ENCODE results near the gene MPHOSPH8. TPM values are rescaled to one million over a fixed set of nuclear protein-coding genes. Genes with fewer than 3 reads are reported as not detected.

Gene MPHOSPH8
- polyA plus RNA-seq, 1 donor (not counting 4 experiments of a cell fraction or from before 2014, with no cell fraction given), result 24.7 TPM

DNA sequence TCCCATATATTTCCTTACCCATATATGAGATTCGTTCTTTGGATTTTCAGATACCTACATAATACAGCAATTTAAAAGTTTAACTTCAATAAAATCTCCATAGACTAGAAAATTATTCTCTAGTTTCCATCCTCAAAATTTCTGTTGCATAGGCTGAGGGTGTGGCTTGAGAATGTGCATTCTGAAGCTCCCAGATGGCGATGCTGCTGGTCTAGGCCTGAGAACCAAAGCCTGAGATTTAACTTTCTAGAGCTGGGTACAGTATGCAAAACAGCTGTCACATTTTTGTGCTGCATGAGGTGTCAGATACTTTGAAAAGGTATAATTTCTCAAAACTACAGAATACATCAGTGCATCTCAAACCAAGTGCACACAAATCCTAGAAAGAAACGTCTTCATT lies 42.7 kb downstream of the MPHOSPH8 start:
- DNase-seq (ENCODE audit: low read depth, low spot score) (no peak), FAIRE-seq (no peak)
- no peak overlapping the region for H2AFZ ChIP-seq (ENCODE audit: control insufficient read depth, low read length)
- H3K9me1 ChIP-seq (ENCODE audit: control insufficient read depth, extremely low read depth, insufficient read depth, low read length), result no peaks in the 10 kb centered on the region
- H3K9me3 ChIP-seq (ENCODE audit: control insufficient read depth, low read depth, low read length), result no peaks in the 10 kb centered on the region
- no peaks in the 10 kb centered on the region for H3K79me2 ChIP-seq (ENCODE audit: control insufficient read depth, insufficient read depth, low read length)
- no peaks in the 10 kb centered on the region for H4K20me1 ChIP-seq (ENCODE audit: control insufficient read depth, extremely low read depth, insufficient read depth, low read length)
- no peak overlapping the region for H3K27ac ChIP-seq (ENCODE audit: control insufficient read depth, insufficient read depth, low read length)
- no peaks in the 10 kb centered on the region for H3K4me1 ChIP-seq (ENCODE audit: control insufficient read depth, extremely low read depth, insufficient read depth, low read length)
- no peak overlapping the region for H3K9ac ChIP-seq (ENCODE audit: control insufficient read depth, extremely low read depth, insufficient read depth, low read length)
- dilution Hi-C loops (cut with MboI; ENCODE audit: extremely low pct_ligation_motif_present, low sequenced_read_pairs), result no loop called here
- no peak overlapping the region for H3K4me3 ChIP-seq (ENCODE audit: control insufficient read depth in 2 of 3, extremely low read depth in 1 of 3, insufficient read depth in 2 of 3, low read depth in 1 of 3, low read length in 3 of 3)
- TF ChIP-seq, protein P1, sequence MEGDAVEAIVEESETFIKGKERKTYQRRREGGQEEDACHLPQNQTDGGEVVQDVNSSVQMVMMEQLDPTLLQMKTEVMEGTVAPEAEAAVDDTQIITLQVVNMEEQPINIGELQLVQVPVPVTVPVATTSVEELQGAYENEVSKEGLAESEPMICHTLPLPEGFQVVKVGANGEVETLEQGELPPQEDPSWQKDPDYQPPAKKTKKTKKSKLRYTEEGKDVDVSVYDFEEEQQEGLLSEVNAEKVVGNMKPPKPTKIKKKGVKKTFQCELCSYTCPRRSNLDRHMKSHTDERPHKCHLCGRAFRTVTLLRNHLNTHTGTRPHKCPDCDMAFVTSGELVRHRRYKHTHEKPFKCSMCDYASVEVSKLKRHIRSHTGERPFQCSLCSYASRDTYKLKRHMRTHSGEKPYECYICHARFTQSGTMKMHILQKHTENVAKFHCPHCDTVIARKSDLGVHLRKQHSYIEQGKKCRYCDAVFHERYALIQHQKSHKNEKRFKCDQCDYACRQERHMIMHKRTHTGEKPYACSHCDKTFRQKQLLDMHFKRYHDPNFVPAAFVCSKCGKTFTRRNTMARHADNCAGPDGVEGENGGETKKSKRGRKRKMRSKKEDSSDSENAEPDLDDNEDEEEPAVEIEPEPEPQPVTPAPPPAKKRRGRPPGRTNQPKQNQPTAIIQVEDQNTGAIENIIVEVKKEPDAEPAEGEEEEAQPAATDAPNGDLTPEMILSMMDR (optimal IDR thresholded peaks at IDR 0.05 in 1 of 3, IDR thresholded peaks at IDR 0.05 in 1 of 3, conservative IDR thresholded peaks at IDR 0.05 in 1 of 3; ENCODE audit: extremely low read depth in 1 of 3, insufficient read depth in 2 of 3, low read length in 3 of 3), result no peak
- TF ChIP-seq EZH2 (IDR thresholded peaks at IDR 0.05; ENCODE audit: low read length), result no peak
- H3K27me3 ChIP-seq (ENCODE audit: control insufficient read depth, extremely low read depth, insufficient read depth, low read length), result no peaks in the 10 kb centered on the region
- H3K36me3 ChIP-seq (ENCODE audit: control insufficient read depth in 2 of 2, extremely low read depth in 1 of 2, insufficient read depth in 2 of 2, low read length in 2 of 2), result peaks cover 11 to 29% of the 10 kb centered on the region in 2 experiments
- no peak overlapping the region for H3K4me2 ChIP-seq (ENCODE audit: control insufficient read depth, extremely low read depth, insufficient read depth, low read depth, low read length)

DNA sequence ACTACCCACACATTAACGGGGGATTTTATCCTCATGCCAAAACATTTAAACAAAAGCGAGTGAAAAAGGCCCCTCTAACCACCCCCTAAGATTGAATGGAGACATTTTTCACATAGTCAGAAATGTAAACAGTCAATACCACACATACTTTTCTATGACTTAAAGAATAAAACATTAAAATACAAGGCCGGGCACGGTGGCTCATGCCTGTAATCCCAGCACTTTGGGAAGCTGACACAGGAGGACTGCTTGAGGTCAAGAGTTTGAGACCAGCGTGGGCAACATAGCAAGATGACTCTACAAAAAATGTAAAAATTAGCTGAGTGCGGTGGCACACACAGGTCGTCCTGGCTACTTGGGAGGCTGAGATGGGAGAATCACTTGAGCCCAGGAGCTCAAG lies 47.3 kb downstream of the MPHOSPH8 start:
- Histone ChIP-seq H3K36me3 (ENCODE audit: control insufficient read depth in 2 of 2, extremely low read depth in 1 of 2, insufficient read depth in 2 of 2, low read length in 2 of 2) (peaks cover 0 to 6% of the 10 kb centered on the region in 2 experiments), H4K20me1 (ENCODE audit: control insufficient read depth, extremely low read depth, insufficient read depth, low read length) (no peaks in the 10 kb centered on the region), H3K4me2 (ENCODE audit: control insufficient read depth, extremely low read depth, insufficient read depth, low read depth, low read length) (no peak overlapping the region), H3K4me1 (ENCODE audit: control insufficient read depth, extremely low read depth, insufficient read depth, low read length) (no peaks in the 10 kb centered on the region), H3K27ac (ENCODE audit: control insufficient read depth, insufficient read depth, low read length) (no peak overlapping the region), H3K27me3 (ENCODE audit: control insufficient read depth, extremely low read depth, insufficient read depth, low read length) (no peaks in the 10 kb centered on the region), H2AFZ (ENCODE audit: control insufficient read depth, low read length) (no peak overlapping the region), H3K9me1 (ENCODE audit: control insufficient read depth, extremely low read depth, insufficient read depth, low read length) (no peaks in the 10 kb centered on the region), H3K79me2 (ENCODE audit: control insufficient read depth, insufficient read depth, low read length) (no peaks in the 10 kb centered on the region), H3K9me3 (ENCODE audit: control insufficient read depth, low read depth, low read length) (no peaks in the 10 kb centered on the region), H3K4me3 (ENCODE audit: control insufficient read depth in 2 of 3, extremely low read depth in 1 of 3, insufficient read depth in 2 of 3, low read depth in 1 of 3, low read length in 3 of 3) (no peak overlapping the region), H3K9ac (ENCODE audit: control insufficient read depth, extremely low read depth, insufficient read depth, low read length) (no peak overlapping the region)
- no peak for FAIRE-seq
- dilution Hi-C loops (cut with MboI; ENCODE audit: extremely low pct_ligation_motif_present, low sequenced_read_pairs), result no loop called here
- TF ChIP-seq, protein P1 (optimal IDR thresholded peaks at IDR 0.05 in 1 of 3, IDR thresholded peaks at IDR 0.05 in 1 of 3, conservative IDR thresholded peaks at IDR 0.05 in 1 of 3; ENCODE audit: extremely low read depth in 1 of 3, insufficient read depth in 2 of 3, low read length in 3 of 3), result no peak
- TF ChIP-seq EZH2 (IDR thresholded peaks at IDR 0.05; ENCODE audit: low read length), result no peak
- no peak for DNase-seq (ENCODE audit: low read depth, low spot score)

All from keratinocyte (primary cell).